Fibroblast of villous mesenchyme (primary cell): ENCODE data around the gene SH3TC1. TPM values are rescaled to one million over a fixed set of nuclear protein-coding genes. Genes with fewer than 3 reads are reported as not detected.

Experiments
- DNase-seq: peaks from one replicate; pipeline ENCODE4 v3.0.0-alpha.2; 2010; ENCODE audit warnings: low read depth
- H3K4me3 ChIP-seq: 2 replicates; pipeline ENCODE4 v1.5.1; 2011; ENCODE audit warnings: low read depth, mild to moderate bottlenecking, low read length
- CTCF ChIP-seq: IDR thresholded peaks from 2 replicates; pipeline ENCODE4 v1.5.1; 2012; ENCODE audit warnings: low read depth, mild to moderate bottlenecking, low read length; ENCODE audit not compliant: insufficient read depth
- total RNA-seq: library from RNA; depleted of rRNA; stranded (reverse); fragments of >200 nt; gene quantifications from 2 replicates; pipeline ENCODE4 v1.2.3, GENCODE V29; 2012

SH3TC1 gene
- total RNA-seq, 1 donor, result 3.9 TPM

- no peak for TF ChIP-seq CTCF
- no peak overlapping the region for H3K4me3 ChIP-seq
- no peak for DNase-seq
These were observed 24.1 kb upstream of the SH3TC1 start for GRCh38 chr4:8174970-8175369.

GRCh38 chr4:8175686-8176085 is 23.4 kb upstream of the SH3TC1 start:
- H3K4me3 ChIP-seq, result no peak overlapping the region
- no peak for DNase-seq
- no peak for TF ChIP-seq CTCF

- peak; percentile 75 for DNase-seq
- H3K4me3 ChIP-seq, result no peak overlapping the region
- TF ChIP-seq CTCF, result peak; percentile 96
These were observed 22.3 kb upstream of the SH3TC1 start for GRCh38 chr4:8176547-8177399.

- H3K4me3 ChIP-seq, result no peak overlapping the region
- DNase-seq, result peak; percentile 38
- TF ChIP-seq CTCF, result no peak
These were observed 21.5 kb upstream of the SH3TC1 start for GRCh38 chr4:8177552-8177951.

- no peak overlapping the region for H3K4me3 ChIP-seq
- no peak for DNase-seq
- no peak for TF ChIP-seq CTCF
These were observed 21.1 kb upstream of the SH3TC1 start for GRCh38 chr4:8177956-8178355.

- TF ChIP-seq CTCF, result no peak
- H3K4me3 ChIP-seq, result no peak overlapping the region
- no peak for DNase-seq
These were observed 20.0 kb upstream of the SH3TC1 start for GRCh38 chr4:8179074-8179473.

- no peak for DNase-seq
- TF ChIP-seq CTCF, result no peak
- no peak overlapping the region for H3K4me3 ChIP-seq
These were observed 19.3 kb upstream of the SH3TC1 start for GRCh38 chr4:8179771-8180170.
